Panc1 (cell line): ENCODE data around the gene PMP22.

ENCODE experiments used
- CTCF ChIP-seq: fragments of 450-650 bp; IDR thresholded peaks from 2 replicates; pipeline ENCODE4 v1.5.1; 2017; ENCODE audit warnings: mild to moderate bottlenecking
- POLR2AphosphoS5 ChIP-seq: IDR thresholded peaks from 2 replicates; pipeline ENCODE4 v1.6.1; 2012; ENCODE audit warnings: mild to moderate bottlenecking, low read depth, low read length, moderate library complexity

GRCh38 chr17:15262291-15263205 is 2.6 kb downstream of the PMP22 start:
- TF ChIP-seq CTCF (no peak), POLR2AphosphoS5 (no peak)
